NCI-H524 (cell line): ENCODE data around the gene PPP1R16B.
A peak's percentile ranks its signal among the peaks of the same experiment; 100 is the strongest.
"Not testable (repeated sequence)": the region's sequence is repeated elsewhere in the genome, so short reads cannot be mapped to it uniquely, and the experiment has no call there.

ENCODE experiments used
- DNase-seq, 2 experiments: peaks; one replicate each; lab custom pipeline; 2025; lab: John Stamatoyannopoulos, UW

The PPP1R16B gene

GRCh38 chr20:38853759-38854158 is 48.3 kb downstream of the PPP1R16B start:
- no peak for DNase-seq

GRCh38 chr20:38854654-38855066 is 49.2 kb downstream of the PPP1R16B start:
- DNase-seq = no peak

- DNase-seq = no peak
Observed at GRCh38 chr20:38855356-38855755, 49.9 kb downstream of the PPP1R16B start.

GRCh38 chr20:38856570-38856969 is 51.1 kb downstream of the PPP1R16B start:
- DNase-seq = no peak

GRCh38 chr20:38857703-38858102 is 52.2 kb downstream of the PPP1R16B start:
- no peak for DNase-seq

GRCh38 chr20:38859070-38859690 is 53.7 kb downstream of the PPP1R16B start:
- no peak for DNase-seq

- DNase-seq = not testable (repeated sequence)
Observed at GRCh38 chr20:38859857-38860256, 54.4 kb downstream of the PPP1R16B start.

- DNase-seq = no peak
Observed at GRCh38 chr20:38861071-38861401, 55.5 kb downstream of the PPP1R16B start.

- DNase-seq = no peak
Observed at GRCh38 chr20:38862226-38862625, 56.7 kb downstream of the PPP1R16B start.

GRCh38 chr20:38863024-38863851 is 57.7 kb downstream of the PPP1R16B start:
- DNase-seq = no peak

- DNase-seq = no peak
Observed at GRCh38 chr20:38864662-38865061, 59.2 kb downstream of the PPP1R16B start.

- DNase-seq = no peak
Observed at GRCh38 chr20:38866265-38867061, 61.0 kb downstream of the PPP1R16B start.

GRCh38 chr20:38867062-38867359 is 61.5 kb downstream of the PPP1R16B start:
- DNase-seq = no peak

GRCh38 chr20:38870733-38871559 is 65.4 kb downstream of the PPP1R16B start:
- DNase-seq = peak; percentile 25 to 72

GRCh38 chr20:38871560-38871953 is 66.1 kb downstream of the PPP1R16B start:
- no peak for DNase-seq

GRCh38 chr20:38872036-38872435 is 66.5 kb downstream of the PPP1R16B start:
- DNase-seq = peak; percentile 12 to 53

GRCh38 chr20:38872491-38873049 is 67.1 kb downstream of the PPP1R16B start:
- DNase-seq = no peak

- DNase-seq = no peak
Observed at GRCh38 chr20:38873050-38873581, 67.6 kb downstream of the PPP1R16B start.

- DNase-seq = no peak
Observed at GRCh38 chr20:38874460-38875174, 69.1 kb downstream of the PPP1R16B start.

- DNase-seq = no peak
Observed at GRCh38 chr20:38875175-38875993, 69.9 kb downstream of the PPP1R16B start.
